Activated CD8-positive, alpha-beta T cell treated with anti-CD3 and anti-CD28 coated beads for 36 hours (primary cell): ENCODE measurements around the gene AFAP1L2. TPM values are rescaled to one million over a fixed set of nuclear protein-coding genes. Genes with fewer than 3 reads are reported as not detected.

ENCODE experiments used
- ATAC-seq: fragments of 200-7000 bp; cut with Tn5 transposase; one replicate; pipeline ENCODE4 v1.10.0; 2021; ENCODE audit warnings: mild to moderate bottlenecking, moderate library complexity
- CTCF ChIA-PET: fragments of 350-600 bp; sonication (Branson Sonifier 250); formaldehyde crosslinking; loops from one replicate; lab custom pipeline; 2021; ENCODE audit warnings: antibody characterized with exemption; lab: Charles Lee
- POLR2A ChIA-PET: fragments of 350-600 bp; sonication (Branson Sonifier 250); formaldehyde crosslinking; loops from one replicate; lab custom pipeline; 2021; ENCODE audit warnings: antibody characterized with exemption; lab: Charles Lee
- DNase-seq: peaks from one replicate; pipeline ENCODE4 v3.0.0-alpha.2; 2020
- H3K27ac Mint-ChIP-seq: one replicate; pipeline ENCODE4 v1.8.0; 2021; ENCODE audit warnings: mild to moderate bottlenecking, mixed read lengths
- H3K27me3 Mint-ChIP-seq: one replicate; pipeline ENCODE4 v1.8.0; 2021; ENCODE audit warnings: mixed read lengths
- H3K36me3 Mint-ChIP-seq: one replicate; pipeline ENCODE4 v1.8.0; 2021; ENCODE audit warnings: low read depth, mixed read lengths
- H3K4me1 Mint-ChIP-seq: one replicate; pipeline ENCODE4 v1.8.0; 2021; ENCODE audit warnings: low read depth, mixed read lengths
- H3K4me3 Mint-ChIP-seq: one replicate; pipeline ENCODE4 v1.8.0; 2021; ENCODE audit warnings: mild to moderate bottlenecking, moderate library complexity, mixed read lengths
- H3K9me3 Mint-ChIP-seq: one replicate; pipeline ENCODE4 v1.8.0; 2021; ENCODE audit warnings: mixed read lengths
- CTCF ChIP-seq: fragments of 200-600 bp; IDR thresholded peaks from one replicate; pipeline ENCODE4 v1.8.0; 2022; ENCODE audit warnings: antibody characterized with exemption, mild to moderate bottlenecking
- intact Hi-C: fragments of 100-400 bp; cut with micrococcal nuclease; formaldehyde crosslinking; loops from one replicate; pipeline ENCODE4 v1.10.0; 2022
- total RNA-seq, 2 experiments: library from RNA; stranded (reverse); gene quantifications; one replicate each; pipeline ENCODE4 v1.2.3, GENCODE V29; 2021

AFAP1L2 gene
- total RNA-seq, 2 experiments from 2014 or later = 4.9 to 6.3 TPM

- DNase-seq (no peak), ATAC-seq (no peak)
- Mint-ChIP-seq H3K27me3 (peaks cover 1% of the 10 kb centered on the region), H3K9me3 (no peaks in the 10 kb centered on the region), H3K4me3 (no peak overlapping the region), H3K27ac (no peak overlapping the region), H3K36me3 (no peaks in the 10 kb centered on the region), H3K4me1 (peaks cover 7% of the 10 kb centered on the region)
- intact Hi-C loops = no loop called here
- CTCF ChIA-PET = interaction anchor here (1.4 kb wide), 1 partner anchor 48 kb away, joined by 5 read pairs; no protein-coding TSS in a partner anchor
- POLR2A ChIA-PET = no interaction called here
- TF ChIP-seq CTCF = no peak
Measured at GRCh38 chr10:114256008-114256765, 148.1 kb downstream of the AFAP1L2 start.

DNA sequence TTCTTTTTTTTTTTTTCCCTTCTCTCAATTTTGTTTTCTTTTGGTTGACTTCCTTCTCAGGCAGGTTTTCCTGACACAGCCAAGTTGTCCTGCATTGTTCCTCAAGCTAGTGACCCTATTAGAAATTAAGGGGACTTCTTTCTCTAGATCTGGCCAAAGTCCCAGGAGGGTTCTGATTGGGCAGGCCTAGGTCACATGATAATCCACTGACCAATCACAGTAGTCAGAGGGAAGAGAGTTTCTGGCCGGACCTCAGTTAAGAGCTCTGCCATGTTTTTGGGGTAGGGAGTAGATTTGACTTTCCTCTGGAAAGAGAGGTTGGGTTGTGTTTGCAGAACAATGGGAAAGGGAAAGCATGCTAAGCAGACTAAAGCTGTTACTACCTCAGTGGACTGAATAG is 149.1 kb downstream of the AFAP1L2 start:
- no peak overlapping the region for H3K27ac Mint-ChIP-seq
- intact Hi-C loops = no loop called here
- H3K4me3 Mint-ChIP-seq = no peak overlapping the region
- peaks cover 1% of the 10 kb centered on the region for H3K27me3 Mint-ChIP-seq
- H3K36me3 Mint-ChIP-seq = no peaks in the 10 kb centered on the region
- no peak for TF ChIP-seq CTCF
- POLR2A ChIA-PET = no interaction called here
- ATAC-seq (no peak), DNase-seq (no peak)
- peaks cover 7% of the 10 kb centered on the region for H3K4me1 Mint-ChIP-seq
- CTCF ChIA-PET = interaction anchor here (1.4 kb wide), 1 partner anchor 48 kb away, joined by 5 read pairs; no protein-coding TSS in a partner anchor
- H3K9me3 Mint-ChIP-seq = no peaks in the 10 kb centered on the region

- Mint-ChIP-seq H3K36me3 (no peaks in the 10 kb centered on the region), H3K27me3 (peaks cover 1% of the 10 kb centered on the region), H3K27ac (no peak overlapping the region), H3K4me1 (no peaks in the 10 kb centered on the region), H3K4me3 (no peak overlapping the region), H3K9me3 (no peaks in the 10 kb centered on the region)
- intact Hi-C loops = no loop called here
- ATAC-seq (peak; percentile 49), DNase-seq (no peak)
- ChIA-PET POLR2A (no interaction called here), CTCF (no interaction called here)
- no peak for TF ChIP-seq CTCF
Measured at GRCh38 chr10:114252883-114253282, 151.4 kb downstream of the AFAP1L2 start.

DNA sequence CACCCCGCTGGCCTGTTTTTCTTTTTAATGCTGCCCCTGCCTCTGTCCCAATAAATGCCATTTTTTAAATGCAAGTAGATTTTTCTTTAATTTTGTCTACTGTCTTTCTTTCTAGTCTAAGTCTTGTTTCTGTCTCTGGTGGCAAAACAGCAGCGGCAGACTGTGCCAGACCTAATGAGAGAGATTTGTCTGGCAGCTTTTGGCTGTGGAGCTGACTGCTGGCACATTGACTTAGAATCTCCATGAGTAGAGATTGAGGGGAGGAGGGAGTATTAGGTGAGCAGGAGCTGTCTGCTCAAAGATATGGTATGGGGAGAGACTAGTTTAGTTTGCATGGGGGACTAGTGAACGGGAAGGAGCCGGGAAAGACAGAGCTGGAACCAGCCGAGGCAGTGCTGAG is 152.2 kb downstream of the AFAP1L2 start:
- DNase-seq (no peak), ATAC-seq (no peak)
- Mint-ChIP-seq H3K27ac (no peak overlapping the region), H3K4me1 (no peaks in the 10 kb centered on the region), H3K4me3 (no peak overlapping the region), H3K9me3 (no peaks in the 10 kb centered on the region), H3K27me3 (peaks cover 1% of the 10 kb centered on the region), H3K36me3 (no peaks in the 10 kb centered on the region)
- intact Hi-C loops = no loop called here
- ChIA-PET POLR2A (no interaction called here), CTCF (no interaction called here)
- no peak for TF ChIP-seq CTCF

DNA sequence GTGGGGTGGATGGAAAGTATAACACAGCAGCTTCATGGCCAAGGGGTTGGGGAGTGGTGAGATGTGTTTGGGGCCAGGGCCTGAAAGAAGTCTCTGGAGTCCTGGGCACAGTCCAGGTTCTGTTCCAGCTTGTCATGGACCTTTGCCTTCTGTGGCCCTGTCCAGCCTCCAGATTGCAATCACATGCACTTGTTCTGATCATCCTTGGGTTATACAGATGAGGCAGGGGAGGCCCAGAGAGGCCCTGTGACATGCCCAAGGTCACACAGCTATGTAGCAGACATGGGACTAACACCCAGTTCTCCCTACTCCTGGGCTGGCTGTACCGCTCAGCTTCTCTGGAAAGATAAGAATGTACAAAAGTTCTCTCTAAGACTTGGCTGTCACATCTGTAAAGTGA is 153.6 kb downstream of the AFAP1L2 start:
- ATAC-seq (no peak), DNase-seq (no peak)
- Mint-ChIP-seq H3K4me1 (no peaks in the 10 kb centered on the region), H3K9me3 (no peaks in the 10 kb centered on the region), H3K27ac (no peak overlapping the region), H3K36me3 (no peaks in the 10 kb centered on the region), H3K27me3 (peaks cover 3% of the 10 kb centered on the region), H3K4me3 (no peak overlapping the region)
- CTCF ChIA-PET = no interaction called here
- intact Hi-C loops = no loop called here
- TF ChIP-seq CTCF = no peak
- POLR2A ChIA-PET = no interaction called here
